GM18507 (cell line): Measurements from ENCODE around the gene DOK6.

Experiments
- DNase-seq: peaks from one replicate; pipeline ENCODE4 v3.0.0; 2011; ENCODE audit warnings: low read depth; ENCODE audit not compliant: insufficient read length; ENCODE audit errors: extremely low spot score
- FAIRE-seq: peaks from 2 replicates; lab custom pipeline; 2011; peaks lifted over from hg19 to GRCh38; lab: Jason Lieb, UNC

DOK6 gene

DNA sequence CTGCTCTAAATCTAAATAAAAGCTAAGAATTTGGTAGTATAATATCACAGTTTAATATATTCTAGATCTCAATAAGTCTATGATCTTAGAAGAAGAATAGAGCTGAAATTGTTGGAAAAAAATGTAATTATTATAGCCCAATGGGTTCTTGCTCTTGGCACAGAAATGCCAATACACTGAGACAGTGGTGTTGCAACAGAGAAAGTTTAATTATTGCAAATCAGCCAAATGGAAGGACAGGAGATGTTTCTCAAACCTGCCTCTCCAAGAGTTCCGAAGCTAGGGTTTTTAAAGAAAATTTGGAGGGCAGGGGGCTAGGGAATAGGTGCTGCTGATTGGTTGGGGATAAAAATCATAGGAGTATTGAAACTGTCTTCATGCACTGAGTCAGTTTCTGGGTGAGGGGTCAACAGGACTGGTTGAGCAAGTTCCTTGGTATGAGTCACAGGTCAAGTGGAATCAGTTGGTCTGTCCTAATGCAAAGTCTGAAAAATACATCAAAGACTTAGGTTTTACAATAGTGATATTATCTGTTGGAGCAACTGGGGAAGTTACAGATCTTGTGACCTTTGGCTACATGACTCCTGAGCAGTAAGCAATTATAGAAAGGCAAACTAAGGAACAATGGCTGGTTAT is 318.3 kb downstream of the DOK6 start:
- no peak for FAIRE-seq

GRCh38 chr18:69720422-69720821 is 319.7 kb downstream of the DOK6 start:
- FAIRE-seq (no peak), DNase-seq (no peak)

More for the DNA sequence above, 318.3 kb downstream of the DOK6 start:
- no peak for DNase-seq

DNA sequence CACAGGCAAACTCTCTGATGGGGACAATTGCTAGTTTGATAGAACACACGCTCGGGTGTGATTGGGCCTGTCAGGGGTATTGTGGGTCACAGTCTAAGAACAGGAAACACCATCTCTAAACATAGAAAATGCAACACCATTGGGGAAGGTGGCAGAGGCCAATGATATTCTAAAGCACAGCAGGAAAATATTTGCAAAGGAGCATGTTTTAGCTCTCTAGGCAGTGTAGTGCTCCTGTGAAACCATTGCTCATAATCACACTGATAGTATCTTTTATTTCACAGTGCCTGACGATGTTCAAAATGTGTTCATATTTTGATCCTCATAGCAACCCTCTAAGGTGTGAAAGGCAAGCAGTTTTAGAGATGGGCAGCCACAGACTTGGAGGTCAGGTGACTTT is 322.7 kb downstream of the DOK6 start:
- FAIRE-seq = no peak
- no peak for DNase-seq

GRCh38 chr18:69725009-69725408 is 324.3 kb downstream of the DOK6 start:
- FAIRE-seq = no peak
- no peak for DNase-seq

- FAIRE-seq (no peak), DNase-seq (no peak)
These were observed 325.3 kb downstream of the DOK6 start for GRCh38 chr18:69725855-69726508.

GRCh38 chr18:69727912-69728572 is 327.4 kb downstream of the DOK6 start:
- FAIRE-seq (no peak), DNase-seq (no peak)

DNA sequence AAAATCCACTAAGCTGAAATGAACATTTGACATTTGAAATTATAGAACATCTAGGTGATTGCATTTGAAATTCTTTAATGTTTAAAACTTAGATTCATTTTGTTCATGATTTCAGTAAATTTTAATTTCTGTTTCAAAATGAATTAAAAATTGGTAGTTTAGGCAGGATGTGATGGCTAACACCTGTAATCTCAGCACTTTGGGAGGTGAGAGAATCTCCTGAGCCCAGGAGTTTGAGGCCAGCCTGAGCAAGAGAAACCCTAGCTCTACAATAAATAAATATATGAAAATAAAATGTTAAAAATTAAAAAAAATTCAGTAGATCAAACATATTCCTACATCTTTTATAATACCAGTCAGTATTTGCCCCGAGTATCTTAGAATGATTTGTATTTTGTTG is 330.0 kb downstream of the DOK6 start:
- DNase-seq (no peak), FAIRE-seq (no peak)

- DNase-seq (no peak), FAIRE-seq (no peak)
These were observed 333.8 kb downstream of the DOK6 start for GRCh38 chr18:69734536-69734935.

DNA sequence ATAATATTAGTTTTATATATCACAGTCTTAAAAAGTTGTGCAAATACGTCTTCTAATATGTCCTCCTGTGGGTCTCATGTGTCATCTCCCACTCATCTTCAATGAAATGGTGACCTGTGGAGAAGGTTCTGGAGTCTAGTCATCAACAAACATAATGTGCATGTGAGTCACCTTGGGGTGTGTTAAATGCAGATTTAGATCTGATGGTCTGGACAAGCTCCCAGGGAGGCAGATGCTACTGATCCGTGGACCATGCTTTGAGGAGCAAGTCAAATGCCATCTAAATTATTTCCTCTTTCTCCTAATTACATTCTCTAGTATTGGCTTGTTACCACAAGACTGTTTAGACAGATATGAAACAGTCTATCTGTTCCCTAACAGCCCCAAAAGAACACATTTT is 336.0 kb downstream of the DOK6 start:
- DNase-seq = no peak
- FAIRE-seq = no peak

GRCh38 chr18:69737851-69738250 is 337.2 kb downstream of the DOK6 start:
- no peak for DNase-seq
- FAIRE-seq = no peak

GRCh38 chr18:69747388-69747787 is 346.7 kb downstream of the DOK6 start:
- FAIRE-seq = no peak

GRCh38 chr18:69752737-69753380 is 352.2 kb downstream of the DOK6 start:
- FAIRE-seq (no peak), DNase-seq (no peak)

More at GRCh38 chr18:69747388-69747787, 346.7 kb downstream of the DOK6 start:
- no peak for DNase-seq

- DNase-seq (no peak), FAIRE-seq (no peak)
These were observed 353.4 kb downstream of the DOK6 start for GRCh38 chr18:69754108-69754507.

DNA sequence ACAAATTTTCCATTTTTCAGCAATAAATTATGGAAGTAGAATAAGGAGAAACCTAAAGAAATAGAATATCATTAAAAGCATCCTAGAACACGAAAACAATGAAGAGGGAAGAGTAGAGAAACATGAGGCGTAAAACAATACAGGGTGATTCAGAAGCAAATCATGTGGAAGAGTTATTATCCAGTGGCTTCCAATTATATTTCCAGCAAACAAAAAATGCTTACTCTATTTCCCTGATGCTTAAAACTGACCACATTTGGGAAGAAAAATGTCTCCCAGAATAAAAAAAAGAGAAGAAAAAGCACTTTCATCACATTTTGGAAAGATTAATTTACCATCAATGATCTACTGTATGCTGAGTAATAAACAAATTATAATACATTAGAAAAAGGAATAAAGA is 354.4 kb downstream of the DOK6 start:
- no peak for DNase-seq
- no peak for FAIRE-seq

DNA sequence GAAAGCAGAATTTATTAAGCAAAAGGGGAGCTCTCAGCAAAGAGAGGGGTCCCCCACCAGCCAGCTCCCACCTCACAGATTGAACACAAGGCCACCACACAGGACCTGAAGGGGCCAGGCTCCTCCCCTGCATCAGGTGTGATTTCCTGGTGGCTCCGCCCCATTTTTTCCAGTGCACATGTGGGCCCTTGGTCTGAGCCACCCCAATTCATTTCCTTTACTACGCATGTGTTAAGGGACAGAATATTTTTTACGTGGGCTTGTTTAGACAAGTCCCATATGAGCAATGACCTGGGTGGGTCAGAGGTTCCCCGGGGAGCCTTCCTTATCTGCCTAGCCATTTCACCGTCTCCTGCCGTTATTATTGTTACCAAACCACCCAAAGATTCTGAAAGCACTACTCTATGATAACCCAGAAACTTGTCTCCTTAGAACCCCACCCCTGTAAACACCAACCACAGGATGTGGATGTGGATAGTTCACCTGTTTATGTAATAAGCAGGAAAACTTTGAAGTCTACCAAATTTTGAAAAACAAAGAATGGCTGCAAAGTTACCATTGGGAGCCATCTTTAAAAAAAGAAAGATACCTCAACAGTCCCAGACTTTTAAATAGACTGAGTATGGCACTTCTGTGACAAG is 355.3 kb downstream of the DOK6 start:
- no peak for DNase-seq
- FAIRE-seq = no peak

GRCh38 chr18:69757733-69758132 is 357.0 kb downstream of the DOK6 start:
- no peak for FAIRE-seq
- no peak for DNase-seq

GRCh38 chr18:69758458-69758857 is 357.8 kb downstream of the DOK6 start:
- no peak for FAIRE-seq
- no peak for DNase-seq

- no peak for DNase-seq
- no peak for FAIRE-seq
These were observed 358.4 kb downstream of the DOK6 start for GRCh38 chr18:69759046-69759445.

DNA sequence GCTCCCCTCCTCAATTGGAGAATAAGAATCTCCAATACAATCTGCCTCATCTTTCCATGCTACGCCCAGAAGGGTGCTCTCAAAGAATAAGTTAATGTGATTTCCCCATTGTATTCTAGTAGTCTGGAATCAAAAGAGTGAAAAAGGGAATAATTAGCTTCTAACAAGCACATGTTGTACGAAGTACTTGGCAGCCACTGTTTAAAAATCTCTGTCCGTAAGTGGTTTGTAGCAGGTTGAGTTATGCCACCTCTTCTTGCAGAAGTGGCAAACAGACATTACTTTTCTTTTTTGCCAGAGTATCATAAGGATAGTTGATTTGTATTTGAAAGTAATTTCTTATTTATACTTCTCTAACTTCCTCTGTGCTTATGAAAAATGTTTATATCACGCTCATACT is 362.3 kb downstream of the DOK6 start:
- FAIRE-seq (no peak), DNase-seq (no peak)

GRCh38 chr18:69763821-69764220 is 363.1 kb downstream of the DOK6 start:
- DNase-seq = no peak
- no peak for FAIRE-seq
